Esophagus squamous epithelium (tissue), 5 donors: ENCODE data around the gene C14orf180. TPM values are rescaled to one million over a fixed set of nuclear protein-coding genes. Genes with fewer than 3 reads are reported as not detected.

Experiments
- DNase-seq: peaks from one replicate; lab custom pipeline; 2025; lab: John Stamatoyannopoulos, UW
- H3K27ac ChIP-seq, 4 donors: fragments of 200-600 bp; sonication (generic); one replicate each; pipeline ENCODE4 v1.5.1; 2016 to 2019; ENCODE audit warnings: mild to moderate bottlenecking in 1 of 4
- H3K27me3 ChIP-seq, 4 donors: fragments of 200-600 bp; sonication (generic); 1 replicate in 3 of 4; 2 replicates in 1 of 4; pipeline versions ENCODE4 v1.5.1 to v1.6.0; 2017 to 2021; ENCODE audit warnings: antibody characterized with exemption in 1 of 4
- H3K36me3 ChIP-seq, 3 donors: fragments of 200-600 bp; sonication (generic); one replicate each; pipeline ENCODE4 v1.5.1; 2016 to 2019
- H3K4me1 ChIP-seq, 3 donors: fragments of 200-600 bp; sonication (generic); one replicate each; pipeline ENCODE4 v1.5.1; 2017 to 2019
- H3K4me3 ChIP-seq, 4 donors: fragments of 200-600 bp; sonication (generic); 1 replicate in 3 of 4; 2 replicates in 1 of 4; pipeline ENCODE4 v1.5.1; 2016 to 2019; ENCODE audit warnings: mild to moderate bottlenecking in 2 of 4, moderate library complexity in 1 of 4
- H3K9me3 ChIP-seq, 3 donors: fragments of 200-600 bp; sonication (generic); one replicate each; pipeline ENCODE4 v1.5.1; 2016 to 2019
- CTCF ChIP-seq, 6 experiments: fragments of 450-650 bp in 4 of 6; fragments of 200-600 bp in 2 of 6; sonication (generic) in 2 of 6; IDR thresholded peaks; one replicate each; pipeline ENCODE4 v1.5.1; 2016 to 2019; ENCODE audit warnings: antibody characterized with exemption in 6 of 6, mild to moderate bottlenecking in 4 of 6, moderate library complexity in 4 of 6
- POLR2A ChIP-seq, 4 donors: fragments of 450-650 bp; IDR thresholded peaks; one replicate each; pipeline ENCODE4 v1.6.1; 2017; ENCODE audit warnings: antibody characterized with exemption in 4 of 4, mild to moderate bottlenecking in 4 of 4, moderate library complexity in 3 of 4
- WGBS, 2 donors: methylation state at CpG; one replicate each; pipeline ENCODE4 v1.1.5; 2018; 5-methylcytosine and 5-hydroxymethylcytosine counted together
- intact Hi-C: fragments of 100-400 bp; cut with DNase I; formaldehyde crosslinking; loops from one replicate; pipeline ENCODE4 v1.15.0; 2022
- total RNA-seq, 4 donors: library from RNA; depleted of rRNA; stranded (reverse); fragments of >200 nt; gene quantifications; one replicate each; pipeline ENCODE4 v1.1.0, GENCODE V29; 2016
- donor health status: DM: yes; HTN: yes; CAD: no.

The C14orf180 gene
- total RNA-seq, 4 donors from 2014 or later: not detected

GRCh38 chr14:104600141-104600643, 20.6 kb downstream of the C14orf180 start:
- Histone ChIP-seq H3K4me3 (no peak overlapping the region), H3K4me1 (peaks cover 0 to 6% (median 6%) of the 10 kb centered on the region in 3 donors), H3K27ac (no peak overlapping the region), H3K36me3 (no peaks in the 10 kb centered on the region), H3K27me3 (peaks cover 0 to 100% (median 5%) of the 10 kb centered on the region in 4 donors), H3K9me3 (no peaks in the 10 kb centered on the region)
- intact Hi-C loops: no loop called here
- DNase-seq: no peak
- WGBS, 2 donors: 2 to 25% methylated on average over 10 to 11 of the region's 14 CpGs
- TF ChIP-seq CTCF (IDR thresholded peaks at IDR 0.05) (no peak), POLR2A (IDR thresholded peaks at IDR 0.05) (no peak)

- DNase-seq: no peak
- WGBS, 2 donors: 77 to 80% methylated on average over 1 to 5 of the region's 8 CpGs
- H3K27ac ChIP-seq: no peak overlapping the region
- H3K4me1 ChIP-seq: peaks cover 0 to 6% (median 6%) of the 10 kb centered on the region in 3 donors
- TF ChIP-seq CTCF (IDR thresholded peaks at IDR 0.05) (no peak), POLR2A (IDR thresholded peaks at IDR 0.05) (no peak)
- H3K27me3 ChIP-seq: peaks cover 0 to 100% (median 5%) of the 10 kb centered on the region in 4 donors
- no peaks in the 10 kb centered on the region for H3K36me3 ChIP-seq
- H3K4me3 ChIP-seq: no peak overlapping the region
- H3K9me3 ChIP-seq: no peaks in the 10 kb centered on the region
- intact Hi-C loops: no loop called here
Measured at GRCh38 chr14:104600805-104601204, 21.2 kb downstream of the C14orf180 start.

DNA sequence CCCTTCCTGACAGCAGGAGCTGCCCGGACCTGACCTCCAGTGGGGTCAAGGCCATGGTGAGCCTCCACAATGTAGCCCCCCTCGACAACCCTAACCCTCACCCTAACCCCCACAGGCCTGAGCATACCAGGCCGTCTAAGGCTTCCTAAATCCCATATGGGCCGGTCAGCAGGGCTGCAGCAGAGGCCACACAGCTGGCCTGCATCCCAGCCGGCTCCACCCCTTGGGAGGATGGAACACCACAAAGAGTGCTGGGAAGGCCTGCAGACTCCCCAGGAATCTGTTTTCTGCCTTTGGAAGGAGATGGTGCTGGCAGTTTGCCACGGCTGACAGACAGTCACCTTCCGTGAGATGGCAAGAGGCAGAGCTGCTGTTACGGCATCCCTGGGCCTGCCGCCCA, 22.2 kb downstream of the C14orf180 start:
- peaks cover 0 to 100% (median 5%) of the 10 kb centered on the region in 4 donors for H3K27me3 ChIP-seq

GRCh38 chr14:104602315-104602932, 22.9 kb downstream of the C14orf180 start:
- WGBS, 2 donors: 60 to 67% methylated on average over 1 to 3 of the region's 11 CpGs
- DNase-seq: no peak
- H3K36me3 ChIP-seq: no peaks in the 10 kb centered on the region
- no peak for TF ChIP-seq CTCF (IDR thresholded peaks at IDR 0.05)
- TF ChIP-seq POLR2A (IDR thresholded peaks at IDR 0.05): no peak
- no peak overlapping the region for H3K27ac ChIP-seq
- H3K27me3 ChIP-seq: peaks cover 0 to 100% (median 5%) of the 10 kb centered on the region in 4 donors
- no peak overlapping the region for H3K4me3 ChIP-seq
- peaks cover 0 to 6% (median 6%) of the 10 kb centered on the region in 3 donors for H3K4me1 ChIP-seq
- no peaks in the 10 kb centered on the region for H3K9me3 ChIP-seq
- intact Hi-C loops: no loop called here

More for the DNA sequence above, 22.2 kb downstream of the C14orf180 start:
- no peaks in the 10 kb centered on the region for H3K9me3 ChIP-seq
- intact Hi-C loops: no loop called here
- 27% methylated on average over 5 of the region's 9 CpGs; no CpG with 5 or more reads in 1 of the 2 donors for WGBS, 2 donors
- H3K27ac ChIP-seq: no peak overlapping the region
- H3K36me3 ChIP-seq: no peaks in the 10 kb centered on the region
- no peak overlapping the region for H3K4me3 ChIP-seq
- peaks cover 0 to 6% (median 6%) of the 10 kb centered on the region in 3 donors for H3K4me1 ChIP-seq
- no peak for DNase-seq
- TF ChIP-seq POLR2A (IDR thresholded peaks at IDR 0.05): no peak

DNA sequence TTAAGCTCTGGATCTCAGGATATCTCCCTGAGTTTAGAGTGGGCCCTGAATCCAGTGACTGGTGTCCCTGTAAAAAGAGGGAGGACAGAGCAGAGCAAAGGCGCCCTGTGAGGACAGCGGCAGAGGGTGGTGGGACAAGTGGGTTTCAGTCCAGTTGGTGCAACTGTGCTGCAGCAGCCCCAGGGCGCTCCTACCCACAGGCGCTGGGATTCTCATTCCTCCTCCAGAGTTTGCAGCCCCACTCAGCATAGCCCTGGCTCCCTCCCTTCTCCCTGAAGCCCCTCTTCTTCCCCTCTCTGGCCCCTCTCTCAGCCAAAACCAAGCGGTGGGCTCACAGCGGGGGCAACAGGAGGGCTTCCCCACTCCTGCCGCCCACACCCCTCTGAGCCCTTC, 23.4 kb downstream of the C14orf180 start:
- intact Hi-C loops: no loop called here
- Histone ChIP-seq H3K27me3 (peaks cover 0 to 96% (median 5%) of the 10 kb centered on the region in 4 donors), H3K9me3 (no peaks in the 10 kb centered on the region), H3K4me3 (no peak overlapping the region), H3K27ac (no peak overlapping the region), H3K36me3 (no peaks in the 10 kb centered on the region), H3K4me1 (peaks cover 0 to 6% (median 6%) of the 10 kb centered on the region in 3 donors)
- TF ChIP-seq POLR2A (IDR thresholded peaks at IDR 0.05) (no peak), CTCF (IDR thresholded peaks at IDR 0.05) (no peak)
- no peak for DNase-seq
- 83 to 88% methylated on average over 3 to 7 of the region's 7 CpGs for WGBS, 2 donors
